ENCODE results near the gene CCDC142. TPM values are rescaled to one million over a fixed set of nuclear protein-coding genes. Genes with fewer than 3 reads are reported as not detected.
"Not testable (repeated sequence)": the region's sequence is repeated elsewhere in the genome, so short reads cannot be mapped to it uniquely, and the experiment has no call there.

Gene CCDC142
- total RNA-seq, 4 donors from 2014 or later: 7.3 to 41.6 (median 13.7) TPM

- ATAC-seq: no peak
- TF ChIP-seq POLR2AphosphoS5 (IDR thresholded peaks at IDR 0.05) (no peak), POLR2A (IDR thresholded peaks at IDR 0.05) (no peak), CTCF (IDR thresholded peaks at IDR 0.05) (no peak), EP300 (IDR thresholded peaks at IDR 0.05) (no peak)
- peaks cover 0 to 26% of the 10 kb centered on the region in 2 donors for H3K36me3 ChIP-seq
- 47 to 52% methylated on average over 6 to 11 of the region's 16 CpGs for WGBS, 2 donors (ENCODE audit: low coverage in 1 of 2)
- H3K27me3 ChIP-seq: no peaks in the 10 kb centered on the region
- peak overlapping the region; percentile 52 to 89 (median 86) for H3K27ac ChIP-seq
- peaks cover 4 to 28% (median 10%) of the 10 kb centered on the region in 3 donors for H3K4me1 ChIP-seq
- peak overlapping the region; percentile 43 to 63 for H3K4me3 ChIP-seq
- no peaks in the 10 kb centered on the region for H3K9me3 ChIP-seq
Observed at GRCh38 chr2:74471332-74472065, 11.3 kb downstream of the CCDC142 start.

GRCh38 chr2:74470742-74471141 is 12.1 kb downstream of the CCDC142 start:
- H3K9me3 ChIP-seq, H3K27ac ChIP-seq, H3K4me3 ChIP-seq, H3K27me3 ChIP-seq, ATAC-seq: not testable (repeated sequence)
- Histone ChIP-seq H3K4me1 (peaks cover 4 to 35% (median 10%) of the 10 kb centered on the region in 3 donors), H3K36me3 (peaks cover 0 to 18% of the 10 kb centered on the region in 2 donors)
- WGBS, 2 donors (ENCODE audit: low coverage in 1 of 2): 90 to 94% methylated on average over 4 to 5 of the region's 12 CpGs

GRCh38 chr2:74464406-74464805 is 18.4 kb downstream of the CCDC142 start:
- H3K36me3 ChIP-seq: peaks cover 0 to 25% of the 10 kb centered on the region in 2 donors
- H3K27me3 ChIP-seq: no peaks in the 10 kb centered on the region
- peaks cover 2 to 26% (median 9%) of the 10 kb centered on the region in 3 donors for H3K4me1 ChIP-seq
- peak overlapping the region; percentile 85 to 95 for H3K4me3 ChIP-seq
- H3K9me3 ChIP-seq: no peaks in the 10 kb centered on the region
- no peak for ATAC-seq
- no peak for TF ChIP-seq POLR2AphosphoS5 (IDR thresholded peaks at IDR 0.05)
- no peak for TF ChIP-seq POLR2A (IDR thresholded peaks at IDR 0.05)
- no peak for TF ChIP-seq CTCF (IDR thresholded peaks at IDR 0.05)
- TF ChIP-seq EP300 (IDR thresholded peaks at IDR 0.05): no peak
- no CpG with 5 or more reads among the region's 13 CpGs for WGBS, 2 donors (ENCODE audit: low coverage in 1 of 2)
- peak overlapping the region; percentile 30 to 90 (median 88) for H3K27ac ChIP-seq

GRCh38 chr2:74462786-74463105 is 20.1 kb downstream of the CCDC142 start:
- no peak overlapping the region for H3K27ac ChIP-seq
- ATAC-seq: no peak
- no peak overlapping the region for H3K4me3 ChIP-seq
- peaks cover 0 to 25% of the 10 kb centered on the region in 2 donors for H3K36me3 ChIP-seq
- no peak for TF ChIP-seq POLR2AphosphoS5 (IDR thresholded peaks at IDR 0.05)
- TF ChIP-seq CTCF (IDR thresholded peaks at IDR 0.05): no peak
- no peak for TF ChIP-seq EP300 (IDR thresholded peaks at IDR 0.05)
- TF ChIP-seq POLR2A (IDR thresholded peaks at IDR 0.05): no peak
- WGBS, 2 donors (ENCODE audit: low coverage in 1 of 2): 100% methylated on average over 1 of the region's 4 CpGs; no CpG with 5 or more reads in 1 of the 2 donors
- peaks cover 2 to 35% (median 17%) of the 10 kb centered on the region in 3 donors for H3K4me1 ChIP-seq
- H3K27me3 ChIP-seq: no peaks in the 10 kb centered on the region
- no peaks in the 10 kb centered on the region for H3K9me3 ChIP-seq

- Histone ChIP-seq H3K4me3 (no peak overlapping the region), H3K4me1 (peaks cover 2 to 40% (median 18%) of the 10 kb centered on the region in 3 donors), H3K36me3 (peaks cover 0 to 25% of the 10 kb centered on the region in 2 donors), H3K9me3 (no peaks in the 10 kb centered on the region), H3K27ac (no peak overlapping the region), H3K27me3 (no peaks in the 10 kb centered on the region)
- 40 to 84% methylated on average over 1 to 5 of the region's 20 CpGs for WGBS, 2 donors (ENCODE audit: low coverage in 1 of 2)
- no peak for ATAC-seq
- no peak for TF ChIP-seq POLR2A (IDR thresholded peaks at IDR 0.05)
- TF ChIP-seq CTCF (IDR thresholded peaks at IDR 0.05): no peak
- no peak for TF ChIP-seq EP300 (IDR thresholded peaks at IDR 0.05)
- TF ChIP-seq POLR2AphosphoS5 (IDR thresholded peaks at IDR 0.05): no peak
Observed at GRCh38 chr2:74462054-74462785, 20.6 kb downstream of the CCDC142 start.
